Measurements from ENCODE around the gene KCNMB4.

Gene KCNMB4

DNA sequence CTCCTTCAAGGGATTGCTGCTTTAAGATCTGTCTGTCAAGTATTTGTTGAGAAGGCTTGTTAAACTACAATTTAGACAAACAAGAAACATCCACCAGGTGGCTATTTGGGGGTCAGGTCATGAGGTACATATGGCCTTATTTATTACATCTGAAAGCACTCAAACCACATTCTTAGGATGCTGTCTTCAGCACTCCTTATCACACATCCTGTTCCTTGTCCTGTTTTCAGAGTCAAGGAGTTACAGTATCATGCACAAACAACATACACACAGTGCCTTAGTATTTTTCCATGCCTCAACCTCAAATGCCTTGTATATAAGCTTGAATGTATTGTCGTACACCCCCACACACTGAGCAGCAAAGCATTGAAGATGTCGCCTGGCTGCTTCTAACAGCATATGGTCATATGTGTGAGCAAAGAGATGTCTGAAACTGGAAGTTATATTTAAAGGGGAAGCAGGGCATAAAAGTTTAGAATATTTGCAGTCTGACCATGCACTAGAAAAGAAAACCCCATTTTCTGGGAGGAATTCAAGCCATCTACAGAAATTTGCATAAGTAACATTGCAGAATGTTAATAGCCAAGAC is 83.8 kb downstream of the KCNMB4 start:
- no peak for DNase-seq (ENCODE audit: low read depth)
- TF ChIP-seq CTCF (IDR thresholded peaks at IDR 0.05; ENCODE audit: control insufficient read depth, extremely low read depth, insufficient read depth): no peak
- no peak overlapping the region for H3K4me3 ChIP-seq (ENCODE audit: low read depth, low read length)

- TF ChIP-seq CTCF (IDR thresholded peaks at IDR 0.05; ENCODE audit: control insufficient read depth, extremely low read depth, insufficient read depth): no peak
- H3K4me3 ChIP-seq (ENCODE audit: low read depth, low read length): no peak overlapping the region
- no peak for DNase-seq (ENCODE audit: low read depth)
These were observed 85.4 kb downstream of the KCNMB4 start for GRCh38 chr12:70451528-70451927.

DNA sequence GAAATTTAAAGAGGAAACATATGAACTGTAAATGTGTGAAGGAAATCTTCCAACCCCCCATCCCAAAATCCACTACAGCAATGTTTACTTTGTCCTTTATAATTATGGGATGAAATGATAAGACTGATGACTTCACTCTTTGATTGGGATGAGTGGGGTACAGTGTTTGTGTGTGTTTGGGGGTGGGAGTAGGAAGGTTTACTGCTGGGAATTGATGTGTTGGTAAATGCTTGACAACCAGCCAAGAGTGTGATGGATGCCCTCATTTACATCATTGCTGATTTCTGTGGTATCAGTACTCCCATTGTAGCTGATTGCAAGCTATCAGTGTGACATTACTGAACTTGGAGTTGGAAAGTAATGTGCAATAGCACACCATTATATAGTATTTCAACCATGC is 90.9 kb downstream of the KCNMB4 start:
- DNase-seq (ENCODE audit: low read depth): no peak
- TF ChIP-seq CTCF (IDR thresholded peaks at IDR 0.05; ENCODE audit: control insufficient read depth, extremely low read depth, insufficient read depth): no peak
- H3K4me3 ChIP-seq (ENCODE audit: low read depth, low read length): no peak overlapping the region

- no peak overlapping the region for H3K4me3 ChIP-seq (ENCODE audit: low read depth, low read length)
- DNase-seq (ENCODE audit: low read depth): no peak
- TF ChIP-seq CTCF (IDR thresholded peaks at IDR 0.05; ENCODE audit: control insufficient read depth, extremely low read depth, insufficient read depth): no peak
These were observed 93.7 kb downstream of the KCNMB4 start for GRCh38 chr12:70459786-70460185.

DNA sequence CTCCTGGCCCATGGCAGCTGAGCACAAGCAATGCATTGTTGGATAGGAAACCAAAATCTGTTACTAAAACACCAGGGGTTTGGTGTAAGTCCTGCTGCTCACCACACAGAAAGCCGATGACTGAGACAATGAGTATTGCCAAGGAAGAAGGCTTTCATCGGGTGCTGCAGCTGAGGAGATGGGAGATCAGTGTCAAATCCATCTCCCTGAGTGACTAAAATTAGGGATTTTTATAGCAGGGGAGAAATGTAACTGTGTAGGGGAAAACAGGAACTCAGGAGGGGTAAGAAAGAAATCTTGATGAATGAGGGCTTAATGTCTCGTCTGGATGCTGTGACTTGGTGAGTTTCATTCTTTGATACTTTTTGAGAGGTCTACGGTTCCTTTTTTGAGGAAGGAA is 97.9 kb downstream of the KCNMB4 start:
- no peak overlapping the region for H3K4me3 ChIP-seq (ENCODE audit: low read depth, low read length)
- no peak for TF ChIP-seq CTCF (IDR thresholded peaks at IDR 0.05; ENCODE audit: control insufficient read depth, extremely low read depth, insufficient read depth)
- no peak for DNase-seq (ENCODE audit: low read depth)

DNA sequence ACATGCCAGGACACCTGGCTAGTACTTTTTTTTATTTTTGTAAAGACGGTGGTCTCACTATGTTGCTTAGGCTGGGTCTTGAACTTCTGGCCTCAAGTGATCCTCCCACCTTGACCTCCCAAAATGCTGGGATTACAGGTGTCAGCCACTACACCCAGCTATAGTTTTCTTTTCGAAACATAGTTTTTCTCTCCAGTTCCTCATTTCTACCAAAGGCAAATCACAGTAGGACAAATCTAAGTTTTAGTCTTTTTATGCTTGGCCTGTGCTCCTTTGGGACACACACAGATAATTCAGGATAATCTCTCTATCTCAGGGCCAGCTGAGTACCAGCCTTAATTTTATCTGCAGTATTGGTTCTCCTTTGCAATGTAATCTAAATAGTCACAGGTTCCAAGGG is 100.7 kb downstream of the KCNMB4 start:
- no peak for TF ChIP-seq CTCF (IDR thresholded peaks at IDR 0.05; ENCODE audit: control insufficient read depth, extremely low read depth, insufficient read depth)
- no peak for DNase-seq (ENCODE audit: low read depth)
- no peak overlapping the region for H3K4me3 ChIP-seq (ENCODE audit: low read depth, low read length)

DNA sequence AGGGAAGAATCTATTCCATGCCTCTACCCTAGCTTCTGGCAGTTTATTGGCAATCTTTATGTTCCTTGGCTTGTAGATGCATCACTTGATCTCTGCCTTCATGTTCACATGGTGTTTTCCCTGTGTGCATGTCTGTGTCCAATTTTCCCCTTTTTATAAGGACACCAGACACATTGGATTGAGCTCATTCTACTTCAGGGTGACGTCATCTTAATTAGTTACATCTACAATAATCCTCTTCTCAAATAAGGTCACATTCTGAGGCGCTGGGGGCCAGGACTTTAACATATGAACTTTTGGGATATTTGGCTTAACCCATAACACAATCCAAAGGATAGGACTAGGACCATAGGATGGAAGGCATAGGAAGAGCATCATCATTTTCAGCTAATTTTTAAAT is 101.4 kb downstream of the KCNMB4 start:
- TF ChIP-seq CTCF (IDR thresholded peaks at IDR 0.05; ENCODE audit: control insufficient read depth, extremely low read depth, insufficient read depth): no peak
- no peak for DNase-seq (ENCODE audit: low read depth)
- no peak overlapping the region for H3K4me3 ChIP-seq (ENCODE audit: low read depth, low read length)

Measured in LNCaP clone FGC (cell line).